Parathyroid adenoma (tissue), 2 donors: ENCODE data around the gene KAZN.

Source experiments
- H2AFZ ChIP-seq: fragments of 300-600 bp; sonication (generic); one replicate; pipeline ENCODE4 v1.7.0; 2017; ENCODE audit warnings: antibody characterized with exemption, mild to moderate bottlenecking
- H3K27ac ChIP-seq: fragments of 300-600 bp; sonication (generic); one replicate; pipeline ENCODE4 v1.7.0; 2017
- H3K27me3 ChIP-seq: fragments of 300-600 bp; sonication (generic); one replicate; pipeline ENCODE4 v1.7.0; 2017; ENCODE audit warnings: low read length; ENCODE audit not compliant: control insufficient read depth, insufficient read depth
- H3K36me3 ChIP-seq: fragments of 300-600 bp; sonication (generic); one replicate; pipeline ENCODE4 v1.7.0; 2017; ENCODE audit warnings: low read length; ENCODE audit not compliant: control insufficient read depth, insufficient read depth
- H3K4me1 ChIP-seq: fragments of 300-600 bp; sonication (generic); one replicate; pipeline ENCODE4 v1.7.0; 2017; ENCODE audit warnings: control low read depth
- H3K4me2 ChIP-seq: fragments of 300-600 bp; sonication (generic); one replicate; pipeline ENCODE4 v1.7.0; 2017; ENCODE audit warnings: low read length
- H3K4me3 ChIP-seq: fragments of 300-600 bp; sonication (generic); one replicate; pipeline ENCODE4 v1.7.0; 2017; ENCODE audit warnings: low read depth, low read length
- H3K79me2 ChIP-seq: fragments of 300-600 bp; sonication (generic); one replicate; pipeline ENCODE4 v1.7.0; 2017; ENCODE audit warnings: control low read depth
- H3K9ac ChIP-seq: fragments of 300-600 bp; sonication (generic); one replicate; pipeline ENCODE4 v1.7.0; 2017; ENCODE audit warnings: mild to moderate bottlenecking
- H3K9me3 ChIP-seq: fragments of 300-600 bp; sonication (generic); one replicate; pipeline ENCODE4 v1.7.0; 2017; ENCODE audit warnings: low read length; ENCODE audit not compliant: control insufficient read depth
- TF ChIP-seq, protein P1 (sequence below): fragments of 300-600 bp; sonication (generic); IDR thresholded peaks from one replicate; pipeline ENCODE4 v1.7.0; 2017; ENCODE audit warnings: antibody characterized with exemption, mild to moderate bottlenecking
- donor health status: primary hyperparathyroidism.

The KAZN gene

DNA sequence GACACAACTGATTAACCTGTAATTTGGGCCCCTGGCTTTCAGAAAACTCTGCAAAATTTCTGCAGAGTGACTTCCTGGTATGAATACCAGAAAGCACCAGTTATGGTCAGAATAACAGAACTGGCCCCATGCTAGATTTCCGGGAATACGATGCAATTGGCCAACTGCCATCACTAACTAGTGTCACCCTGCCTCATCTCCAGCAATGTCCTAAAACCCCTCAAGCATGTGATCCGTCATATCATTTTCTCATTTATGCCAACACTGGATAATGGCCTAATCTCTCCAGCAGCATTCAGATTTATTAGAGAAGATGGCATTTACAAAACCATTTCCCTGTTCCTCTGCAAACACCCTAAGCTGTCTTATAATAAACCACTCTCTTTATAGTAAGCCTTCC, 15.4 kb downstream of the KAZN start:
- H3K9me3 ChIP-seq, result no peaks in the 10 kb centered on the region
- no peak overlapping the region for H3K9ac ChIP-seq

DNA sequence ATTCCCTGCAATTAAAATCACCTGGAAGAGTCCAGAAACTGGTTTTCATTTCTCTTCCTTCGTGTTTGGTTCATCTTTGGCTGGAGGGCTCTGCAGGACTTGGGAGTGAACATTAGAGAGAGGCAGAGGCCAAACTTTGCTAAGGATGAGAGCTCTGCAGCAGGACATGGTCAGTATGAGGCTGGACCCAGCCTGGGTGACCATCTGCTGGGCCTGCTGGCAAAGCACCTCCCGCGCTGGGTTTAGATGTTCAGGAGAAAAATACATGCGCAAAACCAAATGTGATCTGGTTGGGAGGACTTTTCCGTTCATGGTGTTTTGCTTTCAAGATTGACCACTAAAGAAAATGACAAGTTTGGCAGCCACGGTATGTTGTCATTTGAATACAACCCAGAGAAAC, 15.9 kb downstream of the KAZN start:
- Histone ChIP-seq H3K4me2 (no peak overlapping the region), H3K9ac (no peak overlapping the region), H3K27me3 (no peaks in the 10 kb centered on the region), H3K9me3 (no peaks in the 10 kb centered on the region), H3K79me2 (no peaks in the 10 kb centered on the region), H3K4me3 (no peak overlapping the region), H3K4me1 (no peaks in the 10 kb centered on the region), H3K36me3 (no peaks in the 10 kb centered on the region), H2AFZ (no peak overlapping the region), H3K27ac (no peak overlapping the region)
- TF ChIP-seq, protein P1, sequence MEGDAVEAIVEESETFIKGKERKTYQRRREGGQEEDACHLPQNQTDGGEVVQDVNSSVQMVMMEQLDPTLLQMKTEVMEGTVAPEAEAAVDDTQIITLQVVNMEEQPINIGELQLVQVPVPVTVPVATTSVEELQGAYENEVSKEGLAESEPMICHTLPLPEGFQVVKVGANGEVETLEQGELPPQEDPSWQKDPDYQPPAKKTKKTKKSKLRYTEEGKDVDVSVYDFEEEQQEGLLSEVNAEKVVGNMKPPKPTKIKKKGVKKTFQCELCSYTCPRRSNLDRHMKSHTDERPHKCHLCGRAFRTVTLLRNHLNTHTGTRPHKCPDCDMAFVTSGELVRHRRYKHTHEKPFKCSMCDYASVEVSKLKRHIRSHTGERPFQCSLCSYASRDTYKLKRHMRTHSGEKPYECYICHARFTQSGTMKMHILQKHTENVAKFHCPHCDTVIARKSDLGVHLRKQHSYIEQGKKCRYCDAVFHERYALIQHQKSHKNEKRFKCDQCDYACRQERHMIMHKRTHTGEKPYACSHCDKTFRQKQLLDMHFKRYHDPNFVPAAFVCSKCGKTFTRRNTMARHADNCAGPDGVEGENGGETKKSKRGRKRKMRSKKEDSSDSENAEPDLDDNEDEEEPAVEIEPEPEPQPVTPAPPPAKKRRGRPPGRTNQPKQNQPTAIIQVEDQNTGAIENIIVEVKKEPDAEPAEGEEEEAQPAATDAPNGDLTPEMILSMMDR, result no peak

More for the DNA sequence above, 15.4 kb downstream of the KAZN start:
- no peak overlapping the region for H2AFZ ChIP-seq
- H3K27me3 ChIP-seq, result no peaks in the 10 kb centered on the region
- H3K4me3 ChIP-seq, result no peak overlapping the region
- no peaks in the 10 kb centered on the region for H3K36me3 ChIP-seq
- TF ChIP-seq, protein P1, result no peak
- H3K4me1 ChIP-seq, result no peaks in the 10 kb centered on the region
- H3K79me2 ChIP-seq, result no peaks in the 10 kb centered on the region
- H3K27ac ChIP-seq, result no peak overlapping the region
- no peak overlapping the region for H3K4me2 ChIP-seq

DNA sequence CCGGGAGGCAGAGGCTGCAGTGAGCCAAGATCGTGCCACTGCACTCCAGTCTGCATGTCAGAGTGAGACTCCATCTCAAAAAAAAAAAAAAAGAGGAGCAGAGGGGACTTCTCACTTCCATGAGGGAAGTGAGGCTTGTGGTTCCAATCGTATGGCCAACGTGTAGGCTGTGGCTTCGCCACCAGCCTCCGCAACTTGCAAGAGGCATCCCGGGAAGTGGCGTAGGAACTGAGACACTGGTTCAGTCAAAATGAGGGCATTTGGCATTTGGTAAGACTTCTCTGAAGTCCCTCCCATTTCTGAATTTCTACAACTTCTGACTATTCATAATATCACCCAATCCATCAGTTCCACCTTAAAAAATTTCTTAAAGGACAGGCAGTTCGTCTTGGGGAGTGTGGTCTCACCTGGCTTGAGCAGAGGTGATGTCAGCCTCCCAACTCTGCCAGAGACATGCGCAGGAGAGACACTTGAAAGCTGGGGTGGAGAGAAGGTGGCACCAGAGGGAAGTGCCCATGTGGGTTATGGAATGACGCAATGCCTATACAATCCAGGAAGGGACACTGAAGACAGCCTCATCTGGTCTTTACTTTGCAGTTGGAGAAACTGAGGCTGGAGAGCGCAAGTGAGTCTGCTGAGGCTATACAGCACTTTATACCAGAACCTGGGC, 17.2 kb downstream of the KAZN start:
- TF ChIP-seq, protein P1, result no peak
- no peak overlapping the region for H3K4me2 ChIP-seq
- no peaks in the 10 kb centered on the region for H3K4me1 ChIP-seq
- no peaks in the 10 kb centered on the region for H3K9me3 ChIP-seq
- no peaks in the 10 kb centered on the region for H3K27me3 ChIP-seq
- no peaks in the 10 kb centered on the region for H3K79me2 ChIP-seq
- no peak overlapping the region for H3K9ac ChIP-seq
- no peak overlapping the region for H3K27ac ChIP-seq
- H2AFZ ChIP-seq, result no peak overlapping the region
- H3K4me3 ChIP-seq, result no peak overlapping the region
- no peaks in the 10 kb centered on the region for H3K36me3 ChIP-seq

DNA sequence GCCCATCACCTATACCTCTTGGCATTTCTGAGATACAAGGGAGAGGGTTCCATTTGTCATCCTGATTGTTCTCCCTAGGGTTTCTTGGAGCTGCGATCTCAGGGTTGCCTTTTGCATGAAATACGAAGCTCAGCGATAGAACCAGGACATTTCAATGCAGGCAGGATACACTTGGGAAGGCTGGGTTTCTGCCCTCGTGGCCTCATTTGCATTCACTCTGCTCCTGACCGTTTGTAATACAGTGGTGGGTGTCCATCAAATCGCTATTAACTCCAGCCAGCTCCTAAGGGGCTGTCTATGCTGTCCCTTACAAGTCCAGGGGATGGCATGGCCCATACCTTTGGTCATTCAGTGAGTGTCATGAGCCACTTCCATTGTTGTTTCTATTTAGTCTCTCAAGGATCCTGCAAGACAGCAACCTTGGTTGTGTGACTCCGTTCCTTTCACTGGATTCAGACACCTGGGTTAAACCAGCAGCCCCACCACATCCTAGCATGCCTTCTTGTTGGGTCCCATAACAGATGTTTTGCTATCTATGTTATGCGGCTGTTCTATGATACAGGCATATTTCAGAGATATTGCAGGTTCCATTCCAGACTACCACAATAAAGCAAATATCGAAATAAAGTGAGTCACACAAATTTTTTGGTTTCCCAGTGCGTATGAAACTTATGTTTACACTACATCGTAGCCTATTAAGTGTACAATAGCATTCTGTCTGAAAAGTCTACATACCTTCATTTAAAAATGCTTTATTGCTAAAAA, 18.3 kb downstream of the KAZN start:
- H3K79me2 ChIP-seq, result no peaks in the 10 kb centered on the region
- no peaks in the 10 kb centered on the region for H3K9me3 ChIP-seq
- H3K27me3 ChIP-seq, result no peaks in the 10 kb centered on the region
- no peak overlapping the region for H3K27ac ChIP-seq
- no peak overlapping the region for H2AFZ ChIP-seq
- no peak overlapping the region for H3K9ac ChIP-seq
- H3K4me1 ChIP-seq, result no peaks in the 10 kb centered on the region
- H3K36me3 ChIP-seq, result no peaks in the 10 kb centered on the region
- no peak overlapping the region for H3K4me2 ChIP-seq
- TF ChIP-seq, protein P1, result no peak
- no peak overlapping the region for H3K4me3 ChIP-seq
